Astrocyte (in vitro differentiated cells and primary cell): ENCODE results near the gene SNX8. TPM values are rescaled to one million over a fixed set of nuclear protein-coding genes. Genes with fewer than 3 reads are reported as not detected.

Source experiments
- DNase-seq: peaks from one replicate; pipeline ENCODE4 v3.0.0-alpha.2; 2010; ENCODE audit warnings: low read depth
- FAIRE-seq: peaks from 2 replicates; lab custom pipeline; 2011; peaks lifted over from hg19 to GRCh38; lab: Jason Lieb, UNC
- H2AFZ ChIP-seq: 2 replicates; pipeline ENCODE4 v1.6.0; 2012; ENCODE audit warnings: low read depth, low read length, inconsistent platforms
- H3K27ac ChIP-seq: 2 replicates; pipeline ENCODE4 v1.5.1; 2011; ENCODE audit warnings: low read depth, low read length, inconsistent platforms
- H3K27me3 ChIP-seq: 2 replicates; pipeline ENCODE4 v1.6.0; 2011; ENCODE audit warnings: low read length, inconsistent platforms; ENCODE audit not compliant: insufficient read depth
- H3K36me3 ChIP-seq: 2 replicates; pipeline ENCODE4 v1.5.1; 2011; ENCODE audit warnings: low read length, inconsistent platforms; ENCODE audit not compliant: insufficient read depth
- H3K4me1 ChIP-seq: 2 replicates; pipeline ENCODE4 v1.5.1; 2011; ENCODE audit warnings: low read length, inconsistent platforms; ENCODE audit not compliant: insufficient read depth
- H3K4me2 ChIP-seq: 2 replicates; pipeline ENCODE4 v1.6.0; 2012; ENCODE audit warnings: low read length, inconsistent platforms
- H3K4me3 ChIP-seq: 2 replicates; pipeline ENCODE4 v1.5.1; 2011; ENCODE audit warnings: low read depth, mild to moderate bottlenecking, low read length, inconsistent platforms; ENCODE audit not compliant: insufficient read depth
- H3K79me2 ChIP-seq: 2 replicates; pipeline ENCODE4 v1.6.0; 2012; ENCODE audit warnings: mild to moderate bottlenecking, low read length, inconsistent platforms; ENCODE audit not compliant: insufficient read depth
- H3K9ac ChIP-seq: 2 replicates; pipeline ENCODE4 v1.6.0; 2012; ENCODE audit warnings: mild to moderate bottlenecking, low read length, inconsistent platforms
- H3K9me3 ChIP-seq: 2 replicates; pipeline ENCODE4 v1.5.1; 2012; ENCODE audit warnings: low read depth, mild to moderate bottlenecking, low read length, inconsistent platforms; ENCODE audit not compliant: insufficient read depth
- H4K20me1 ChIP-seq: 2 replicates; pipeline ENCODE4 v1.6.0; 2012; ENCODE audit warnings: low read length, inconsistent platforms; ENCODE audit not compliant: insufficient read depth
- H3K27ac Mint-ChIP-seq: one replicate; pipeline ENCODE4 v1.8.0; 2021; ENCODE audit warnings: mild to moderate bottlenecking, mixed read lengths; ENCODE audit not compliant: unreplicated experiment
- H3K27me3 Mint-ChIP-seq: one replicate; pipeline ENCODE4 v1.8.0; 2021; ENCODE audit warnings: low read depth, mixed read lengths; ENCODE audit not compliant: unreplicated experiment
- H3K36me3 Mint-ChIP-seq: one replicate; pipeline ENCODE4 v1.8.0; 2021; ENCODE audit warnings: low read depth, mixed read lengths; ENCODE audit not compliant: unreplicated experiment
- H3K4me1 Mint-ChIP-seq: one replicate; pipeline ENCODE4 v1.8.0; 2021; ENCODE audit warnings: low read depth, mixed read lengths; ENCODE audit not compliant: unreplicated experiment
- H3K4me3 Mint-ChIP-seq: one replicate; pipeline ENCODE4 v1.8.0; 2021; ENCODE audit warnings: mild to moderate bottlenecking, moderate library complexity, mixed read lengths; ENCODE audit not compliant: unreplicated experiment
- H3K9me3 Mint-ChIP-seq: one replicate; pipeline ENCODE4 v1.8.0; 2021; ENCODE audit warnings: mild to moderate bottlenecking, mixed read lengths; ENCODE audit not compliant: unreplicated experiment
- CTCF ChIP-seq: IDR thresholded peaks from 2 replicates; pipeline ENCODE4 v1.5.1; 2011; ENCODE audit warnings: low read depth, mild to moderate bottlenecking, inconsistent platforms, low read length, moderate library complexity; ENCODE audit not compliant: insufficient read depth
- EZH2 ChIP-seq: IDR thresholded peaks from 2 replicates; pipeline ENCODE4 v1.6.1; 2012; ENCODE audit warnings: mild to moderate bottlenecking, low read length, inconsistent platforms; ENCODE audit not compliant: insufficient read depth
- total RNA-seq: library from RNA; stranded (reverse); gene quantifications from 2 replicates; pipeline ENCODE4 v1.2.1, GENCODE V29; 2021

Gene SNX8
- total RNA-seq, 1 donor from 2014 or later: 28.9 TPM

GRCh38 chr7:2223321-2223720 is 90.9 kb downstream of the SNX8 start:
- no peaks in the 10 kb centered on the region for H3K9me3 ChIP-seq

GRCh38 chr7:2222516-2222915 is 91.7 kb downstream of the SNX8 start:
- H3K27me3 Mint-ChIP-seq: no peaks in the 10 kb centered on the region
- FAIRE-seq (no peak), DNase-seq (no peak)
- no peak for TF ChIP-seq EZH2
- no peak for TF ChIP-seq CTCF
- Histone ChIP-seq H3K27me3 (no peaks in the 10 kb centered on the region), H3K4me3 (no peak overlapping the region), H3K27ac (no peak overlapping the region), H3K4me2 (no peak overlapping the region), H2AFZ (no peak overlapping the region), H4K20me1 (peaks cover 60% of the 10 kb centered on the region), H3K36me3 (peaks cover 13% of the 10 kb centered on the region), H3K9ac (no peak overlapping the region), H3K9me3 (no peaks in the 10 kb centered on the region), H3K79me2 (peaks cover 36% of the 10 kb centered on the region), H3K4me1 (no peaks in the 10 kb centered on the region)
- no peaks in the 10 kb centered on the region for H3K4me1 Mint-ChIP-seq
- no peak overlapping the region for H3K4me3 Mint-ChIP-seq
- H3K27ac Mint-ChIP-seq: no peak overlapping the region
- H3K9me3 Mint-ChIP-seq: no peaks in the 10 kb centered on the region
- H3K36me3 Mint-ChIP-seq: peaks cover 25% of the 10 kb centered on the region

More at GRCh38 chr7:2223321-2223720, 90.9 kb downstream of the SNX8 start:
- Mint-ChIP-seq H3K36me3 (peaks cover 26% of the 10 kb centered on the region), H3K4me1 (no peaks in the 10 kb centered on the region), H3K27ac (no peak overlapping the region), H3K9me3 (no peaks in the 10 kb centered on the region), H3K27me3 (no peaks in the 10 kb centered on the region), H3K4me3 (no peak overlapping the region)
- H3K4me2 ChIP-seq: no peak overlapping the region
- no peak overlapping the region for H2AFZ ChIP-seq
- H3K4me1 ChIP-seq: no peaks in the 10 kb centered on the region
- peaks cover 13% of the 10 kb centered on the region for H3K36me3 ChIP-seq
- no peak overlapping the region for H3K27ac ChIP-seq
- H4K20me1 ChIP-seq: peaks cover 67% of the 10 kb centered on the region
- FAIRE-seq (no peak), DNase-seq (no peak)
- no peaks in the 10 kb centered on the region for H3K27me3 ChIP-seq
- H3K4me3 ChIP-seq: no peak overlapping the region
- H3K79me2 ChIP-seq: peaks cover 44% of the 10 kb centered on the region
- TF ChIP-seq CTCF: no peak
- no peak for TF ChIP-seq EZH2
- no peak overlapping the region for H3K9ac ChIP-seq

- no peak overlapping the region for H3K4me3 ChIP-seq
- TF ChIP-seq EZH2 (no peak), CTCF (no peak)
- Mint-ChIP-seq H3K27me3 (no peaks in the 10 kb centered on the region), H3K4me3 (no peak overlapping the region), H3K36me3 (peaks cover 22% of the 10 kb centered on the region), H3K27ac (no peak overlapping the region), H3K4me1 (no peaks in the 10 kb centered on the region), H3K9me3 (no peaks in the 10 kb centered on the region)
- no peaks in the 10 kb centered on the region for H3K27me3 ChIP-seq
- H3K4me2 ChIP-seq: no peak overlapping the region
- peaks cover 62% of the 10 kb centered on the region for H4K20me1 ChIP-seq
- H3K36me3 ChIP-seq: peaks cover 18% of the 10 kb centered on the region
- no peaks in the 10 kb centered on the region for H3K4me1 ChIP-seq
- FAIRE-seq (no peak), DNase-seq (no peak)
- no peak overlapping the region for H2AFZ ChIP-seq
- H3K9ac ChIP-seq: no peak overlapping the region
- no peaks in the 10 kb centered on the region for H3K9me3 ChIP-seq
- H3K79me2 ChIP-seq: peaks cover 29% of the 10 kb centered on the region
- no peak overlapping the region for H3K27ac ChIP-seq
Measured at GRCh38 chr7:2220954-2221353, 93.3 kb downstream of the SNX8 start.
